ELF-1 (cell line): ENCODE results near the gene PEX26.
"Not testable (repeated sequence)": the region's sequence is repeated elsewhere in the genome, so short reads cannot be mapped to it uniquely, and the experiment has no call there.

Experiments used
- DNase-seq: peaks from one replicate; pipeline ENCODE4 v3.0.0-alpha.2; 2016; ENCODE audit warnings: low read depth, low spot score

Gene PEX26

GRCh38 chr22:18077639-18078328 is at the start of gene PEX26:
TSS of gene PEX26 (plus strand) at chr22:18077990. CDS start at chr22:18078377, 387 bp downstream.
- peak; percentile 94 for DNase-seq

- DNase-seq = no peak
These were observed 48.8 kb upstream of the PEX26 start for GRCh38 chr22:18028817-18029527.

- DNase-seq = no peak
These were observed 48.0 kb upstream of the PEX26 start for GRCh38 chr22:18029686-18030267.

GRCh38 chr22:18031695-18032454 is 45.9 kb upstream of the PEX26 start:
- no peak for DNase-seq

- DNase-seq = peak; percentile 23
These were observed 45.2 kb upstream of the PEX26 start for GRCh38 chr22:18032455-18033101.

- DNase-seq = no peak
These were observed 44.4 kb upstream of the PEX26 start for GRCh38 chr22:18033204-18033998.

GRCh38 chr22:18034076-18034475 is 43.7 kb upstream of the PEX26 start:
- DNase-seq = no peak

- peak; percentile 36 for DNase-seq
These were observed 42.0 kb upstream of the PEX26 start for GRCh38 chr22:18035751-18036150.

GRCh38 chr22:18040898-18041297 is 36.9 kb upstream of the PEX26 start:
- not testable (repeated sequence) for DNase-seq

GRCh38 chr22:18042685-18043084 is 35.1 kb upstream of the PEX26 start:
- no peak for DNase-seq

GRCh38 chr22:18044548-18045271 is 33.1 kb upstream of the PEX26 start:
- DNase-seq = no peak

GRCh38 chr22:18045794-18046193 is 32.0 kb upstream of the PEX26 start:
- no peak for DNase-seq

- no peak for DNase-seq
These were observed 29.7 kb upstream of the PEX26 start for GRCh38 chr22:18048041-18048440.

- peak; percentile 66 for DNase-seq
These were observed 29.3 kb upstream of the PEX26 start for GRCh38 chr22:18048441-18048898.

GRCh38 chr22:18050065-18050464 is 27.7 kb upstream of the PEX26 start:
- DNase-seq = no peak

GRCh38 chr22:18051113-18051512 is 26.7 kb upstream of the PEX26 start:
- DNase-seq = not testable (repeated sequence)

- DNase-seq = not testable (repeated sequence)
These were observed 24.4 kb upstream of the PEX26 start for GRCh38 chr22:18053216-18053946.

- DNase-seq = no peak
These were observed 22.1 kb upstream of the PEX26 start for GRCh38 chr22:18055619-18056160.

- DNase-seq = no peak
These were observed 21.6 kb upstream of the PEX26 start for GRCh38 chr22:18056161-18056666.
